AML-193 (cell line): ENCODE data around the gene CSPG4.
A peak's percentile ranks its signal among the peaks of the same experiment; 100 is the strongest.
"Not testable (repeated sequence)": the region's sequence is repeated elsewhere in the genome, so short reads cannot be mapped to it uniquely, and the experiment has no call there.

Experiments used
- DNase-seq, 2 experiments: peaks; one replicate each; lab custom pipeline; 2025; lab: John Stamatoyannopoulos, UW

Gene CSPG4

GRCh38 chr15:75687486-75688277 is 25.0 kb downstream of the CSPG4 start:
- DNase-seq = no peak

GRCh38 chr15:75686212-75686642 is 26.4 kb downstream of the CSPG4 start:
- peak in 1 of 2 experiments; percentile 9 for DNase-seq

- DNase-seq = no peak
Observed at GRCh38 chr15:75685195-75685594, 27.5 kb downstream of the CSPG4 start.

GRCh38 chr15:75684648-75685047 is 28.0 kb downstream of the CSPG4 start:
- DNase-seq = no peak

GRCh38 chr15:75683646-75684312 is 28.9 kb downstream of the CSPG4 start:
- DNase-seq = peak; percentile 9 to 21

GRCh38 chr15:75682181-75683135 is 30.2 kb downstream of the CSPG4 start:
- DNase-seq = no peak

- no peak for DNase-seq
Observed at GRCh38 chr15:75680007-75680789, 32.5 kb downstream of the CSPG4 start.

GRCh38 chr15:75678324-75678690 is 34.3 kb downstream of the CSPG4 start:
- DNase-seq = not testable (repeated sequence)

- no peak for DNase-seq
Observed at GRCh38 chr15:75677465-75678323, 35.0 kb downstream of the CSPG4 start.

- DNase-seq = no peak
Observed at GRCh38 chr15:75676688-75677464, 35.8 kb downstream of the CSPG4 start.

- DNase-seq = no peak
Observed at GRCh38 chr15:75675579-75676404, 36.9 kb downstream of the CSPG4 start.

- no peak for DNase-seq
Observed at GRCh38 chr15:75674366-75674765, 38.3 kb downstream of the CSPG4 start.

- DNase-seq = no peak
Observed at GRCh38 chr15:75673426-75674235, 39.0 kb downstream of the CSPG4 start.

- DNase-seq = no peak
Observed at GRCh38 chr15:75672646-75673425, 39.8 kb downstream of the CSPG4 start.

- DNase-seq = no peak
Observed at GRCh38 chr15:75671730-75672602, 40.7 kb downstream of the CSPG4 start.

GRCh38 chr15:75669879-75670212 is 42.8 kb downstream of the CSPG4 start:
- DNase-seq = no peak
